Peyer's patch (tissue), 4 donors: ENCODE measurements around the gene RTN4RL1.

ENCODE experiments used
- POLR2A ChIP-seq, 2 donors: fragments of 450-650 bp; IDR thresholded peaks; one replicate each; pipeline ENCODE4 v1.5.1; 2017; ENCODE audit warnings: antibody characterized with exemption in 2 of 2, mild to moderate bottlenecking in 2 of 2, moderate library complexity in 2 of 2
- TF ChIP-seq, protein P1 (sequence below), 6 experiments: fragments of 450-650 bp in 4 of 6; fragments of 200-600 bp in 2 of 6; sonication (generic) in 1 of 6; IDR thresholded peaks; one replicate each; pipeline ENCODE4 v1.5.1; 2017 to 2019; ENCODE audit warnings: antibody characterized with exemption in 6 of 6, mild to moderate bottlenecking in 3 of 6, moderate library complexity in 1 of 6

DNA sequence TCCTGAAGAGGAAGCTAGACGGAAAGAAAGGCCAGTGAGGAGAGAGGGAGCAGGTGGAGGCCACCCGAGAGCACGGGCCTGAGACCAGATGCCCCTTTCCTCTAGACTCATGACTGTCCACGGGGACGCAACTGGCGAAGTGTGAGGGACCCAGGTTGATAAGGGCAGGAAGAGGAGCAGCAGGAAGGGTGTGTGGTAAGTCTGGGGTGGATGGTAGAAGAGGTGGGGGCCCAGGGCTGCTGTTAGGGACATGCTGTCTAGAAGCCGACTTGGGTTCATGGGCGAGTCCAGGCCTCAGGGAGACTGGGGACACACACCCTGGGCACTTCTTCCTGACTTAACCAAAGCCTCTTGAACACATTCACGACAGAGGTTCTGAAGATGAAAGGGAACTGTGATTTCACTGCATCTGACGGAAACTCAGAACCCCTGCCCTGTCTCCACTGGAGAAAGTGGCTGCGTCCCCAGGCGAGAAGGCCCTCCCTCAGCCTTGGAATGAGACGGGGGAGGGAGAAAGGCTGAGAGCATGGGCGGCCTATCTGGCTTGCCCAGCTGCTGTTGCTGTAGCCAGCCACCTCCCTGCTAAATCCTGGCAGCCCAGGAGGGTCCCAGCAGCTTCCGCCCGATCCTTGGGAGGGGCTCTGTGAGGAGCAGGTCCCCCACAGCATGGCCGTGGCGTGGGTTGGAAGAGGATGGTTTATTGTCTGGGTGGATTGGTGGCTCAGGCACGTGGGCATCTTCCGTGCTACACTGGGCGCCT lies 35.7 kb upstream of the RTN4RL1 start:
- no peak for TF ChIP-seq POLR2A (IDR thresholded peaks at IDR 0.05)
- TF ChIP-seq, protein P1, sequence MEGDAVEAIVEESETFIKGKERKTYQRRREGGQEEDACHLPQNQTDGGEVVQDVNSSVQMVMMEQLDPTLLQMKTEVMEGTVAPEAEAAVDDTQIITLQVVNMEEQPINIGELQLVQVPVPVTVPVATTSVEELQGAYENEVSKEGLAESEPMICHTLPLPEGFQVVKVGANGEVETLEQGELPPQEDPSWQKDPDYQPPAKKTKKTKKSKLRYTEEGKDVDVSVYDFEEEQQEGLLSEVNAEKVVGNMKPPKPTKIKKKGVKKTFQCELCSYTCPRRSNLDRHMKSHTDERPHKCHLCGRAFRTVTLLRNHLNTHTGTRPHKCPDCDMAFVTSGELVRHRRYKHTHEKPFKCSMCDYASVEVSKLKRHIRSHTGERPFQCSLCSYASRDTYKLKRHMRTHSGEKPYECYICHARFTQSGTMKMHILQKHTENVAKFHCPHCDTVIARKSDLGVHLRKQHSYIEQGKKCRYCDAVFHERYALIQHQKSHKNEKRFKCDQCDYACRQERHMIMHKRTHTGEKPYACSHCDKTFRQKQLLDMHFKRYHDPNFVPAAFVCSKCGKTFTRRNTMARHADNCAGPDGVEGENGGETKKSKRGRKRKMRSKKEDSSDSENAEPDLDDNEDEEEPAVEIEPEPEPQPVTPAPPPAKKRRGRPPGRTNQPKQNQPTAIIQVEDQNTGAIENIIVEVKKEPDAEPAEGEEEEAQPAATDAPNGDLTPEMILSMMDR (IDR thresholded peaks at IDR 0.05) = no peak
